Esophagus muscularis mucosa (tissue), 4 donors: ENCODE measurements around the gene UVRAG. TPM values are rescaled to one million over a fixed set of nuclear protein-coding genes. Genes with fewer than 3 reads are reported as not detected.

Experiments used
- DNase-seq: peaks from one replicate; pipeline ENCODE4 v3.0.0-alpha.2; 2017; ENCODE audit errors: extremely low spot score
- H3K27ac ChIP-seq, 4 donors: fragments of 200-600 bp; sonication (generic); replicated peaks in 1 of 4; 1 replicate in 3 of 4; 2 replicates in 1 of 4; pipeline ENCODE4 v1.5.1; 2016 to 2019; ENCODE audit warnings: mild to moderate bottlenecking in 1 of 4
- H3K27me3 ChIP-seq, 4 donors: fragments of 200-600 bp; sonication (generic); one replicate each; pipeline versions ENCODE4 v1.5.1 to v1.6.0; 2016 to 2019
- H3K36me3 ChIP-seq, 4 donors: fragments of 200-600 bp; sonication (generic); one replicate each; pipeline ENCODE4 v1.5.1; 2016 to 2019
- H3K4me1 ChIP-seq, 4 donors: fragments of 200-600 bp; sonication (generic); one replicate each; pipeline ENCODE4 v1.5.1; 2016 to 2019
- H3K4me3 ChIP-seq, 4 donors: fragments of 200-600 bp; sonication (generic); 1 replicate in 2 of 4; 2 replicates in 2 of 4; pipeline ENCODE4 v1.5.1; 2016 to 2019; ENCODE audit warnings: mild to moderate bottlenecking in 4 of 4, moderate library complexity in 1 of 4
- H3K9me3 ChIP-seq, 4 donors: fragments of 200-600 bp; sonication (generic); 1 replicate in 3 of 4; 2 replicates in 1 of 4; pipeline ENCODE4 v1.5.1; 2016 to 2019
- EP300 ChIP-seq: sonication (generic); formaldehyde crosslinking; IDR thresholded peaks from one replicate; pipeline ENCODE4 v1.6.1; 2017; ENCODE audit warnings: antibody characterized with exemption
- POLR2A ChIP-seq: fragments of 450-650 bp; IDR thresholded peaks from one replicate; pipeline ENCODE4 v1.6.1; 2017; ENCODE audit warnings: antibody characterized with exemption, moderate library complexity, mild to moderate bottlenecking, low read depth
- POLR2AphosphoS5 ChIP-seq, 2 donors: sonication (generic); formaldehyde crosslinking; IDR thresholded peaks; one replicate each; pipeline ENCODE4 v1.6.1; 2017; ENCODE audit warnings: antibody characterized with exemption in 2 of 2
- WGBS: methylation state at CpG from one replicate; pipeline ENCODE4 v1.1.5; 2018; 5-methylcytosine and 5-hydroxymethylcytosine counted together
- intact Hi-C: fragments of 100-400 bp; cut with DNase I; formaldehyde crosslinking; loops from one replicate; pipeline ENCODE4 v1.15.1; 2023
- total RNA-seq, 4 donors: library from RNA; depleted of rRNA; stranded (reverse); fragments of >200 nt; gene quantifications; one replicate each; pipeline versions ENCODE4 v1.1.0 to v1.2.1, GENCODE V29; 2016
- TF ChIP-seq, protein P1 (sequence below), 3 experiments: fragments of 200-600 bp in 2 of 3; fragments of 450-650 bp in 1 of 3; sonication (generic) in 2 of 3; IDR thresholded peaks; one replicate each; pipeline ENCODE4 v1.5.1; 2017 to 2019; ENCODE audit warnings: antibody characterized with exemption in 3 of 3, mild to moderate bottlenecking in 2 of 3, moderate library complexity in 1 of 3

Gene UVRAG
- total RNA-seq, 4 donors from 2014 or later, result 30.6 to 37.4 (median 34.7) TPM

DNA sequence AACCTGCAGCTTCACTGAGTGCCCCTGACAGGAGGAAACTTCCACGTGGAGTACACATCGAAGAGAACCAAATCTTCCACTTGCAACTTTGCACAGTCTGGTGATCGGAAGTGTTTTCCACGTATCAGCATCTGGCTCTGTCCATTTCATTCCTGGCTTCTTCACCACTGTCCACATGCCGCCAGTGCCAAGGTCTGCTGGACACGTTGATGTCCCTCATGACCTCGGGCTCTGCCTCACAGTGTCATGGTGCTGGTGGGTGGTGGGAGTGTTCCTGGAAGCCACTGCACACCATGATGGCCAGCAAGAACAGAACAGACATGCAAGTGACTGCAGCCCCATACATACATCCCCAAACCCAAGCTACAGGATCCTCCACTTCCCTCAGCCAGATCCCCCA is 342.9 kb downstream of the UVRAG start:
- WGBS, result 76% methylated on average over 7 of the region's 7 CpGs
- Histone ChIP-seq H3K9me3 (no peaks in the 10 kb centered on the region), H3K27ac (no peak overlapping the region), H3K36me3 (no peaks in the 10 kb centered on the region), H3K4me3 (no peak overlapping the region), H3K4me1 (peaks cover 14 to 31% (median 21%) of the 10 kb centered on the region in 4 donors), H3K27me3 (no peaks in the 10 kb centered on the region)
- DNase-seq, result no peak
- TF ChIP-seq EP300 (no peak), POLR2AphosphoS5 (IDR thresholded peaks at IDR 0.05) (no peak), POLR2A (no peak)
- TF ChIP-seq, protein P1, sequence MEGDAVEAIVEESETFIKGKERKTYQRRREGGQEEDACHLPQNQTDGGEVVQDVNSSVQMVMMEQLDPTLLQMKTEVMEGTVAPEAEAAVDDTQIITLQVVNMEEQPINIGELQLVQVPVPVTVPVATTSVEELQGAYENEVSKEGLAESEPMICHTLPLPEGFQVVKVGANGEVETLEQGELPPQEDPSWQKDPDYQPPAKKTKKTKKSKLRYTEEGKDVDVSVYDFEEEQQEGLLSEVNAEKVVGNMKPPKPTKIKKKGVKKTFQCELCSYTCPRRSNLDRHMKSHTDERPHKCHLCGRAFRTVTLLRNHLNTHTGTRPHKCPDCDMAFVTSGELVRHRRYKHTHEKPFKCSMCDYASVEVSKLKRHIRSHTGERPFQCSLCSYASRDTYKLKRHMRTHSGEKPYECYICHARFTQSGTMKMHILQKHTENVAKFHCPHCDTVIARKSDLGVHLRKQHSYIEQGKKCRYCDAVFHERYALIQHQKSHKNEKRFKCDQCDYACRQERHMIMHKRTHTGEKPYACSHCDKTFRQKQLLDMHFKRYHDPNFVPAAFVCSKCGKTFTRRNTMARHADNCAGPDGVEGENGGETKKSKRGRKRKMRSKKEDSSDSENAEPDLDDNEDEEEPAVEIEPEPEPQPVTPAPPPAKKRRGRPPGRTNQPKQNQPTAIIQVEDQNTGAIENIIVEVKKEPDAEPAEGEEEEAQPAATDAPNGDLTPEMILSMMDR (IDR thresholded peaks at IDR 0.05), result no peak
- intact Hi-C loops, result no loop called here

DNA sequence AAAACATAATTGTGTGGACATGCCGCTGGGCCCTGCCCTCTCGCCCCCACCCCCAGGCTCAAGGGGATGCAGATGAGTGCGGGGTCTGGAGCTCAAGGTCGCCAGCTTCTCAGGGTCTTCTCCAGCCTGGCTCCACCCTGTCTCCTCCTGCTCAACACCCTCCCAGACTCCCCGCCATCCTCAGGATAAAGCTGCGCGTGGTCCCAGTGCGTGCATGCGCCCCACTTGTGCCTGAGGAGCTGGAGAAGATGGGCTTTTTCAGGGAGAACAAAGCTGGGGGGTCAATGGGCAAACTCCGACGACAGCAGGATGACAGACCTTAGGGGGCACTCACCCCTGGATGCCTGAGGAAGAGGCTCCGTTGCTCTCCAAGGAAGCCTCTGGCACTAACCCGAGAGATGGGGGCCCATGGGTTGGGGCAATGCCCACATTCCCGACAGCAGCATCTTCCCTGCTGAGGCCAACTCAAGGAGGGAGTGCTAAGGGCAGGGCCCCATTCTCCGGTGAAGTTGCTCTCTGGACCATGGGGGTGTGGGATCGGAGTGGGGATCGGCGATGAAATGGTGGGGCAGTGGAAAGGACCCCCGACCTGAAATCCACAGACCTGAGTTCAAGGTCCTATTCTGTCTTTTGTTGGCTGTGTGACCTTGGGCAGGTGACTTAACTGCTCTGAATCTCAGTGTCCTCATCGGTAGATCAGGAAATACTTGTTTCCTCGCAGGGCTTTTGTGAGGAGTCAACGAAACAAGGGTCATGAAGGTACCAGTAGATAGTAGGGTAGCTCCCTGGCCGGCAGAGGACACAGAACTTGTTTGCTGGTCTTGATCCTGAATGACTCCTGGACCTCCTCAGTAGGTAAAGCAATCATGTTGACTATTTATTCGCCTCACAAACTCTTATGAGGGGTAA is 343.6 kb downstream of the UVRAG start:
- Histone ChIP-seq H3K36me3 (no peaks in the 10 kb centered on the region), H3K9me3 (no peaks in the 10 kb centered on the region), H3K27me3 (no peaks in the 10 kb centered on the region), H3K27ac (no peak overlapping the region), H3K4me3 (no peak overlapping the region), H3K4me1 (peaks cover 13 to 24% (median 21%) of the 10 kb centered on the region in 4 donors)
- no peak for DNase-seq
- TF ChIP-seq POLR2A (no peak), POLR2AphosphoS5 (IDR thresholded peaks at IDR 0.05) (no peak), EP300 (no peak)
- TF ChIP-seq, protein P1 (IDR thresholded peaks at IDR 0.05), result no peak
- WGBS, result 94% methylated on average over 18 of the region's 24 CpGs
- intact Hi-C loops, result no loop called here

DNA sequence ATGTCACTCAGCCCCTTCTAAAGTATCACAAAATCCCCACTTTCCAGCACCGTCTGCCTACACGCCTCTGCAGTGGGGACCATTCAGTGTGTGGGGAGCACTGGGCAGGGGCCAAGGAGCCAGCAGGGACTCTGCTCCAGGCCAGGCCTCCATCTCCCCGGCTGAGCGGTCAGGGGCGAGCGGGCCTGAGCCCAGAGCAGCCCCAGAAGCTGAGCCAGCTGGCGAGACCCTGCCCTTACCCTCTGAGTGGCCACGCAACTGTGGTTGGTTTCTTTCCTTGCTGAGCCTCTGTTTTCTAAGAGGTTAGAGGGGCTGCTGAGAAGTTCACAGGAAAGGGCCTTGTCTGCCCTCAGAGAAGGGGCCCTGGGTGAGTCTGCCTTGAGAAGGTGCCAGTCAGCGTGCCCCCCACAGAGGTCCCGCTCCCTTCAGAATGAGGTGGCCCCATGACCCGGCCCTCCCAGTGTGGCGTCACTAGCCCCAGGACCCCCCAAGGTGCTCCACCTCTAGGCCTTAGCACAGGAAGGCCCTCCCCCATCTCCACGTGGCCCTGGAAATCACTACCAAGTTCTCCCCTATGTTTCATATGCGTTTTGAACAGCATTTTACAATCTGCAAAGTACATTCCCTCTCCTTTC is 344.4 kb downstream of the UVRAG start:
- TF ChIP-seq POLR2AphosphoS5 (IDR thresholded peaks at IDR 0.05) (no peak), EP300 (no peak), POLR2A (no peak)
- TF ChIP-seq, protein P1 (IDR thresholded peaks at IDR 0.05), result no peak

DNA sequence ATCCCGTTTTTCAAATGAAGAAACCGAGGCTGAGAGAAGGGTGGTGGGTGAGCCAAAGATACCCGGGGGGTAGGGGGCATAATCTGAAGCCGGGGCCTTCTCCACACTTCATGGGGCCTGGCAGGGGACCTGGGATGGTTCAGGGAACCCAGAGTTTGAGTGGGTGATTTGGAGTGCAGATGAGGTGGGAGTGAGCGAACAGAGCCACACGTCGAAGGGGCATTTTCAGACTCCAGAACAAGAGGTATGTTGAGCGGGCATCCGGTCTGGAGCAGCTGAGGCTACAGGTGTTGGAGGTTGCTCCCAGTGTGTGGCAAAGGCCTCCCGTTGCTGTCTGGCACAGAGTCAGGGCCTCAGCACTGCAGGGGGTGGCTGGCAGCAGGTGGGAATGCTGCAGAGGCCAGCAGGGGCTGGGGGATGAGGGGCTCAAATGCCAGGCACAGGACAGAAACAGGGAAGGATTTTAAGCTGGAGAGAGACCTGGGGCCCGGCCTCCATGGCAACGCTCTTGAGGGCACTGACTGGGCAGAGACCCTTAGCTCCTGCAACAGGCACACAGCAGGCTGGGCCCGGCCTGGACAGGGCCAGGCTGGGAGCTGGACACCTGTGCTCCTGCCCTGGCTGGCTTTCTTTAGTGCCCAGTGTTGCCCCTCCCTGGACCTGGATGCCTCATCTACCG is 345.1 kb downstream of the UVRAG start:
- 90% methylated on average over 10 of the region's 14 CpGs for WGBS
- Histone ChIP-seq H3K27me3 (no peaks in the 10 kb centered on the region), H3K4me3 (no peak overlapping the region), H3K9me3 (no peaks in the 10 kb centered on the region), H3K36me3 (no peaks in the 10 kb centered on the region), H3K4me1 (peaks cover 13 to 23% (median 21%) of the 10 kb centered on the region in 4 donors), H3K27ac (no peak overlapping the region)
- intact Hi-C loops, result no loop called here
- TF ChIP-seq POLR2A, result no peak
- TF ChIP-seq POLR2AphosphoS5 (IDR thresholded peaks at IDR 0.05), result no peak
- TF ChIP-seq, protein P1 (IDR thresholded peaks at IDR 0.05), result no peak
- no peak for TF ChIP-seq EP300
- no peak for DNase-seq

More for the DNA sequence above, 344.4 kb downstream of the UVRAG start:
- no peak overlapping the region for H3K27ac ChIP-seq
- H3K4me1 ChIP-seq, result peaks cover 13 to 23% (median 21%) of the 10 kb centered on the region in 4 donors
- no peaks in the 10 kb centered on the region for H3K9me3 ChIP-seq
- 95% methylated on average over 12 of the region's 14 CpGs for WGBS
- intact Hi-C loops, result no loop called here
- no peaks in the 10 kb centered on the region for H3K27me3 ChIP-seq
- H3K36me3 ChIP-seq, result no peaks in the 10 kb centered on the region
- H3K4me3 ChIP-seq, result no peak overlapping the region
- DNase-seq, result no peak
